GM12892 (cell line): Measurements from ENCODE around the gene SRBD1.

Experiments used
- POLR2A ChIP-seq: IDR thresholded peaks from 2 replicates; pipeline ENCODE4 v1.6.1; 2011; ENCODE audit warnings: low read depth, low read length, control low read depth
- POLR2AphosphoS5 ChIP-seq: IDR thresholded peaks from 2 replicates; pipeline ENCODE4 v1.6.1; 2011; ENCODE audit warnings: low read depth, low read length, control low read depth
- TAF1 ChIP-seq: IDR thresholded peaks from 2 replicates; pipeline ENCODE4 v1.6.1; 2011; ENCODE audit warnings: low read depth, mild to moderate bottlenecking, control low read depth, low read length, borderline replicate concordance

DNA sequence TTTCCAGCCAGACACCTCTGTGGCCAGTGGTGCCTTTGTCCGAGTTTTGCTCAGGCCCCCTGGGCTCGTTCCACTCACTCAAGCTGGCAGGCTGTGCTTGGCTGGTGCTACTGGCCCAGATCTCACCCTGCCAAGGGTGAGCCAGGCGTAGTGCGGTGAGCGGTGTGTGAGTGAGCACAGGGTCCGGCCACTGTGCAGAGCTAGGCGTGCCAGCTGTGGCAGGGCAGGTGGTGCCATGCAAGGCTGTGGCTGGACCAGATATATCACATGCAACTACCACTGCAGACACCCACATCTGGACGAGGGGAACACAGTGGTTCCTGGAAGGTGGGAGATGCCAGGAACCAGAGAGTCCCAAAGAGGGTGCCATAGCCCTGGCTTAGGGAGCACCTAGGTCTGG is 70.1 kb downstream of the SRBD1 start:
- TF ChIP-seq POLR2A (no peak), POLR2AphosphoS5 (no peak), TAF1 (no peak)
